ENCODE measurements around the gene SP1.

The SP1 gene

DNA sequence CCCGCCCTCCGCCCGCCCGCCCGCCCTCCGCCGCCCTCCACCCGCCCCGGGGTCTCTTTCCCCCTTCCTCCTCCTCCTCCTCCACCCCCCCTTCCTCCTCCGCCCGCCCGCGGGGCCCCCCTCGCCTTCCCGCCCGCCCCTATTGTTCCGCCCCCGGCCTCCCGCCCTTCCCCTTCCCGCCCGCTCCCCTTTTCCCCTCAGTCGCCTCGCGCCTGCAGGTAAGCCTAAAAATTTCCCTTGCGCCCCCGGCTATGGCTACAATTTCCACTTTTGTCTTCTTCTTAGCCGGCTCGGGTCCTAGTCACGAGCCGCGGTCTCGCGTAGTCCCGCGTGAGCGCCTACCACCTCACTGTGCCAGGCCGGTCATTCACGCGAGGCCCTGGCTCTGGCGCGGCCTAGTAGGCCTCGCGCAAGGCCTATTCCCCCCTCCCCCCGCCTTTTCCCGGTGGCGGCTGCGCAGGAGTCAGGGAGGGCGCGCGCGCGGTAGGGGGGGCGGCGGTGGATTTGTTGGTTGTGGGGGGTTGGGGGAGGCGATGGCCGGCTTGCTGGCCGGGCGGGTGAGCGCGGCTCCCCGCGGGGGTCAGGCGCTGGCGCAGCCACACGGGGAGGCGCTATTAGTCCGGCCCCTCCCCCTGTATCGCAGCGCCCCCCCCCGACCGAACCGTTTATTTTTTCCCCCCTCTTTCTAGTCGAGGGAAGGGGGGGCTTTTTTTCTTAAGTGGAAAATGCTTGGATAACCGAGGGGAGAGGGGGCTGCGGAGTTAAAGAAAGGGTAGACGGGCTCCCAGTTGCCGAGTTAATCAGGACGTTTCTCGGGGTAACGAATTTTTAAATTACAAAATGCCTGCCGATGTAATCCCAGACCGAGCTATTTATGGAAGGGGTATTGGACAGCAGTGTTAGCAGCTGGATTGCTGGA, 72.4 kb downstream of the SP1 start:
- DNase-seq, result peak; percentile 98

DNA sequence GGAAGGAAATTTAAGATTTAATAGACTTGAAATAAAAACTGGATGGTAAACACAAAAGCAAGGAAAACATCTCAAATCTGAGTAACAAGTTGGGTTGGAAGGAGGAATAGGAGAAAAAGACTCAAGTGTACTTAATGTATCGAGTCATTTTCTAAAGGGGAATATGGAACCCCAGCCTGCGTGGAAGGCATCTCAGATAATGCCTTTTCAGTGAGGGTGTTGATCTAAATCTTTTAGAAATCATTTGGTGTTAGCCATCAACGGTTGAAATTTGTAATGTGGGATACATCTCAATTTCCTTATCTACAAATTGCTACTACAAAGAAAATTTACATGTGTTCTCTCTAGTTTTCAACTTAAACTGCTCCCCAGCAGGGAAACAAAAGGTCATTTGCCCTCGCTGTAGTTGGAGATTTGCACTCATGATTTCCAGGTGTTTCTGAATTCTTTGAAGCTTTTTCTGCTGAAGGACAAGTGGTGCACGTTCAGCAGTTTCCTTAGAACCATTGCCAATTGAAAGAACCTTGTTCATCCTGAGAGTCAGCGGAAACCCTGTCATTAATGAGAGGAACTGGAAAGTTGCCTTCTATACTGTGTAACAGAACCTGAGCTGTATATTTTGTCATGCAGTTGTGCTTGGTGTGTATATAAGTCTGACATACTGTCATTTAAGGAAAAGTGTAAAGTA, 74.1 kb downstream of the SP1 start:
- DNase-seq, result no peak

DNA sequence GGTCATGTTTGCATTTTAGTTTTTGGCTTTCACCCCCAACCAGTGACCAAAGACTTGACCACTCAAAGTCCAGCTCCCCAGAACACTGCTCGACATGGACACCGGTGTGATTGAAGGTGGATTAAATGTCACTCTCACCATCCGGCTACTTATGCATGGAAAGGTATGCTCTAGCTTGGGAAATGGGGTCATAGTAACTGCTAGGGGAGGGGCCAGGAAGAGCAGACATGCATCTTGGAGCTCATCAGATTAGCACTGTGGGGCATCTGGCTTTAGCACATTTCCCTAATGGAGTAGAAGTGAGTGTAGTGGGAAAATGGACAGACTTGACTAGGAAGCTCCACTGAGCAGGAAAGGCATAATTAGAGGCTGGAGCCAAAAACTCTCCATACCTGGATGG, 74.7 kb downstream of the SP1 start:
- peak; percentile 20 for DNase-seq

DNA sequence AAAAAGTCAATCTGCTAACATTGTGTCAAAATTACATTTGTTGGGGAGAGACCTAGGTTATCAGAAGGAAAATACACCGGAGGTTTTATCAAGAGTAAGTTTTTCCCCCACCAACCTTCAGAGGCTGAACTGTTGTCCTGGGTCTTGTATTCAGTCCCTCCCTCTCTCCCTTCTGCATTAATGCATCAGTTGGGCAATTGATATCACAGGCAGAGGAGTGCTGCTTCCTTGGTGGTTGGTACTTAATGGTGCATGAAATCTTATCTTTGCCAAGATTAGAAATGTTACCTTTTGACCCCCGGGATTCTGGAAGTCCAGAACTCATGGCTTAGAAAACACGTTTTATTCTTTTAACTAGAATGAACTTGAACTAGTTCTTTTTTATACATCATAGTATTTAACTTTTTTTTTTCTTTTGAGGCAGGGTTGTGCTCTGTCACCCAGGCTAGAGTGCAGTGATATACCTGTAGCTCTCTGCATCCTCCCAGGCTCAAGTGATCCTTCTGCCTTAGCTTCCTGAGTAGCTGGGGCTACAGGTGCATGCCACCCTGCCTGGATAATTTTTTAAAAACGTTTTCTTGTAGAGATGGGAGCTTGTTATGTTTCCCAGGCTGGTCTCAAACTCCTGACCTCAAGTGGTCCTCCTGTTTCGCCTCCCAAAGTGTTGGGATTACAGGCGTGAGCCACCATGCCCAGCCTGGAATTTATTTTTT, 76.8 kb downstream of the SP1 start:
- no peak for DNase-seq

DNA sequence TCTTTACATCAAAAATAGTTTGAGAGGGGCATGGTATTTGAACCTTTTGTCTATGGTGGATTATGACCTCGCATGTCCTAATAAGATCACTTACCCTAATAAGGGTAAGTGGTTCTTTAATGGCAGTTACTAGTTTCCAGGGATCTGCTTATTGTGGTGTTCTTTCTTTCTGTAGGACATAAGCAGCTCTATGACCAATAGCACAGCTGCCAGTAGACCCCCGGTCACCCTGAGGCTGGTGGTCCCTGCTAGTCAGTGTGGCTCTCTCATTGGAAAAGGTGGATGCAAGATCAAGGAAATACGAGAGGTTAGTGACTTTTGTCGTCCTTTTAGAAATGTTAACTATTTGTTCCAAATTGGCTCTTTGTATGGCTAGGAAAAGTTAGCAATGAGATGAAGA, 79.1 kb downstream of the SP1 start:
- DNase-seq, result no peak

DNA sequence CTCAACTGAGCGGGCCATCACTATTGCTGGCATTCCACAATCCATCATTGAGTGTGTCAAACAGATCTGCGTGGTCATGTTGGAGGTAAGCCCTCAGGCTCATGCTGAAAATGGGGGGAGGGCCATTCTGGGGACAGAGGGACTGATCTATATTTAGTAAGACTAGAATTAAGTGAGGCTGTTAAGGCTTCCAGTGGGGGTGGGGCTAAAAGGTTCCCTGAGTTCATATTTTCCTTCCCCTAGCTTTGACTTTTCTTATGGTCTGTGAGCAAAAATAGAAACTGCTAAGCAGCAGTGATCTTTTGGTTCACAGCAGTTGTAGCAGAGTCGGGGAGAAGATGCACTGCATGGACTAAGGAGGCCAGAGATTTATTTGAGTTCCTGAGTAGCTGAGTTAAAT, 81.1 kb downstream of the SP1 start:
- DNase-seq, result no peak

GRCh38 chr12:53461591-53461990, 81.6 kb downstream of the SP1 start:
- no peak for DNase-seq

GRCh38 chr12:53462935-53463334, 83.0 kb downstream of the SP1 start:
- no peak for DNase-seq

DNA sequence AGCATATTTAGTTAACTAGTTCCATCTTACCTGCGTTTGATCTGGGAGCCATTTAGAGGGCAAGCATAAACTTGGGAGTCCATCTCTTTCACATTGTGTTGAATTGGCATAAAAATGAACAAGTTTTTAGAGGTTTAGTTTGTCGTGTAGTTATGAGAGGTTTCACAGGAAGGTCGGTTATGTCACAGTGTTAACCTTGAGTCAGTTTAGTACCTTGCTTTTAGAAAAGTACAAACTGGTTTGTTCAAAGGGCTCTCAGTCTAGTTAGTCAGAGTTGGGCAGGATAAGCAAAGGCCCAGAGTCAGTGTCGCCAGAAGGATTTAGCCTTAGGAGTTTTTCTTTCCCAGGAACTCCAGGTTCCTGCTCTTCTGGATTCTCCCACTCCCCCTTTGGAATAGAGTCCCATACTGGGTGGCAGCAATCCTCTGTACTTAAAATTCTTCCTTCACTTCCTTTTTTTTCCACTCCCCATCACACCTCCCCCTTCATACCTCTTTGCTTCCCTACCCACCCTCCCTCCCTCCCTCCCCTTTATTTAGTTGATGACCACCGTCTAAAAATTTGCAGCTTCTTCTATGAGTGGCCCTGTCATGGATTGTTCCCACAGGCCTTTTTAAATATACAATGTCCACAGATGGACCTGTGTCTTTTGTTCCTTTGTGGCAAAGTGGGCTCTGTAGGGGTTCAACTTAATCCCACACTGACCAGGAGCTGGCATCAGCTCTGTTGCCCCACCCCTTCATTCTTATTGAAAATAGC, 84.0 kb downstream of the SP1 start:
- DNase-seq, result no peak

DNA sequence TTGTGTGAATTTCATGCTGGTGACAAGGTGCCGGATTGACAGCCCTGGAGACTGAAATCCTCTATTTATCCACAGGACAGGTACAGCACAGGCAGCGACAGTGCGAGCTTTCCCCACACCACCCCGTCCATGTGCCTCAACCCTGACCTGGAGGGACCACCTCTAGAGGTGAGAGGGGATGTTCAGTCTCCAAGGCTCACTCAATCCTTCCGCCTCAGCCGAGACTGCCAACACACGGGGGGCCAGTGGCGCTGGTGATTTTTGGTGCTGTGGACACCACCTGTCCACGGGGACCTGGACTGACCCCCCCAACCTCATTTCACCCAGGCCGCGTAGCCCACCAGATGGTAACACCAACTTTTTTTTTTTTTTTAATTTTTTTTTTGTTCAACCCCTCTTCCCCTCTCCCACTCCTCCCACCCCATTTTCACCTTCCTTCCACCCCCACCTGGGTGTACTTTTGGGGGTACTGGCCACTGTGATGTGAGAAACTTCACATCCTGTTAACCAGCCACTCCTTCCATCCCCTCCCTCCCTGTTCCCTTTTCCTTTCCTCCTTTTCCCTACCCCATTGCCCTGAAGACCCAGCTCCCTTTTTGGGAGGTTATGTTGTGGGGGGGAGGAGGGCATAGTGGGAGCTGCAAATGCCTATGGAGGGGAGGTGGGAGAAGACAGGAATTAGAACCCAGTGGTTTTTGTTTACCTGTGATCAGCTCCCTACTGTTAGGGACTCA, 84.9 kb downstream of the SP1 start:
- DNase-seq, result no peak

- no peak for DNase-seq
Measured at GRCh38 chr12:53465679-53466078, 85.7 kb downstream of the SP1 start.

Data from NCI-H69 (cell line).